H1 (cell line): ENCODE results near the gene ZNF593. TPM values are rescaled to one million over a fixed set of nuclear protein-coding genes. Genes with fewer than 3 reads are reported as not detected.

Experiments
- CTCF ChIA-PET: fragments of 300-600 bp; sonication (Branson Sonifier 250); formaldehyde crosslinking; loops from one replicate; lab custom pipeline; 2021; ENCODE audit not compliant: partially characterized antibody; lab: Charles Lee
- POLR2A ChIA-PET: fragments of 300-600 bp; sonication (Branson Sonifier 250); formaldehyde crosslinking; loops from one replicate; lab custom pipeline; 2021; ENCODE audit warnings: inconsistent platforms; ENCODE audit not compliant: partially characterized antibody; lab: Charles Lee
- DNase-seq, 2 experiments: peaks; one replicate each; pipeline versions ENCODE4 v3.0.0 to v3.0.0-alpha.2; 2010 to 2022; ENCODE audit warnings: low spot score in 2 of 2, low read depth in 1 of 2, mixed read lengths in 1 of 2
- FAIRE-seq: peaks from 2 replicates; lab custom pipeline; 2011; peaks lifted over from hg19 to GRCh38; lab: Jason Lieb, UNC
- H2AFZ ChIP-seq: 2 replicates; pipeline ENCODE4 v1.8.1; 2012; ENCODE audit warnings: low read length, inconsistent platforms
- H2AK5ac ChIP-seq: 2 replicates; pipeline ENCODE4 v1.6.1; 2013; ENCODE audit warnings: low read depth, low read length
- H2BK120ac ChIP-seq: replicated peaks from 2 replicates; pipeline ENCODE3; 2013; ENCODE audit warnings: low read depth, low read length, inconsistent platforms
- H2BK12ac ChIP-seq: 2 replicates; pipeline ENCODE4 v1.6.1; 2013; ENCODE audit warnings: low read depth, low read length
- H2BK15ac ChIP-seq: 2 replicates; pipeline ENCODE4 v1.6.1; 2013; ENCODE audit warnings: low read length
- H2BK20ac ChIP-seq: 2 replicates; pipeline ENCODE4 v1.6.1; 2013; ENCODE audit warnings: low read length
- H2BK5ac ChIP-seq: 2 replicates; pipeline ENCODE4 v1.6.1; 2013; ENCODE audit warnings: low read depth, low read length
- H3K14ac ChIP-seq: 2 replicates; pipeline ENCODE4 v1.6.1; 2013; ENCODE audit warnings: inconsistent platforms; ENCODE audit not compliant: insufficient read length
- H3K18ac ChIP-seq: 2 replicates; pipeline ENCODE4 v1.6.1; 2013; ENCODE audit warnings: low read length; ENCODE audit errors: extremely low read depth
- H3K23ac ChIP-seq: 2 replicates; pipeline ENCODE4 v1.6.1; 2013; ENCODE audit warnings: inconsistent platforms; ENCODE audit not compliant: insufficient read length
- H3K23me2 ChIP-seq: 2 replicates; pipeline ENCODE4 v1.6.1; 2013; ENCODE audit warnings: low read depth, low read length
- H3K27ac ChIP-seq: 2 replicates; pipeline ENCODE4 v1.6.1; 2011; ENCODE audit warnings: low read depth, low read length, inconsistent platforms
- H3K27me3 ChIP-seq, 4 experiments: replicated peaks in 1 of 4; 1 replicate in 1 of 4; 2 replicates in 3 of 4; pipeline versions ENCODE4 v1.6.1 to v1.8.1; 2011 to 2013; ENCODE audit warnings: low read length in 3 of 4, mild to moderate bottlenecking in 3 of 4, inconsistent platforms in 2 of 4, mixed read lengths in 2 of 4, moderate library complexity in 1 of 4; ENCODE audit not compliant: control insufficient read depth in 3 of 4, insufficient read depth in 3 of 4; ENCODE audit errors: extremely low read depth in 1 of 4
- H3K36me3 ChIP-seq, 4 experiments: 2 replicates each; pipeline versions ENCODE4 v1.6.1 to v1.8.1; 2011 to 2013; ENCODE audit warnings: mild to moderate bottlenecking in 4 of 4, low read length in 3 of 4, moderate library complexity in 2 of 4, control low read depth in 1 of 4, inconsistent platforms in 1 of 4; ENCODE audit not compliant: insufficient read depth in 4 of 4, control insufficient read depth in 2 of 4
- H3K4ac ChIP-seq: replicated peaks from 2 replicates; pipeline ENCODE3; 2013; ENCODE audit warnings: low read length, low read depth, mixed read lengths, inconsistent platforms; ENCODE audit not compliant: insufficient read length
- H3K4me1 ChIP-seq, 4 experiments: replicated peaks in 1 of 4; 1 replicate in 1 of 4; 2 replicates in 3 of 4; pipeline versions ENCODE4 v1.6.1 to v1.8.1; 2011 to 2013; ENCODE audit warnings: low read length in 3 of 4, inconsistent platforms in 2 of 4, mixed read lengths in 1 of 4; ENCODE audit not compliant: insufficient read depth in 4 of 4, control insufficient read depth in 3 of 4
- H3K4me2 ChIP-seq, 2 experiments: 2 replicates each; pipeline versions ENCODE4 v1.6.1 to v1.8.1; 2011 to 2013; ENCODE audit warnings: low read depth in 2 of 2, low read length in 2 of 2, control low read depth in 1 of 2, inconsistent platforms in 1 of 2, mild to moderate bottlenecking in 1 of 2; ENCODE audit not compliant: insufficient read depth in 1 of 2
- H3K4me3 ChIP-seq, 4 experiments: fragments of 200-600, 300-600 bp in 1 of 4; sonication (generic), shearing (Covaris generic), sonication (Bioruptor Twin) in 1 of 4; 2 replicates each; pipeline versions ENCODE4 v1.5.1 to v1.8.1; 2011 to 2016; ENCODE audit warnings: low read length in 4 of 4, low read depth in 3 of 4, control low read depth in 2 of 4, inconsistent platforms in 2 of 4, mild to moderate bottlenecking in 2 of 4, mixed read lengths in 1 of 4, moderate library complexity in 1 of 4; ENCODE audit not compliant: insufficient read depth in 2 of 4; ENCODE audit errors: extremely low read depth in 1 of 4
- H3K56ac ChIP-seq: replicated peaks from 2 replicates; pipeline ENCODE3; 2013; ENCODE audit warnings: low read depth, mild to moderate bottlenecking, mixed read lengths, low read length, inconsistent platforms; ENCODE audit not compliant: insufficient read length
- H3K79me1 ChIP-seq: 2 replicates; pipeline ENCODE4 v1.6.1; 2013; ENCODE audit warnings: low read depth, low read length, control low read depth
- H3K79me2 ChIP-seq, 2 experiments: 2 replicates each; pipeline versions ENCODE4 v1.6.1 to v1.8.1; 2012 to 2013; ENCODE audit warnings: low read length in 2 of 2, mild to moderate bottlenecking in 2 of 2, inconsistent platforms in 1 of 2; ENCODE audit not compliant: insufficient read depth in 2 of 2, control insufficient read depth in 1 of 2
- H3K9ac ChIP-seq, 4 experiments: replicated peaks in 1 of 4; 1 replicate in 1 of 4; 2 replicates in 3 of 4; pipeline versions ENCODE4 v1.6.1 to v1.8.1; 2011 to 2013; ENCODE audit warnings: low read depth in 3 of 4, low read length in 3 of 4, control low read depth in 2 of 4, mild to moderate bottlenecking in 2 of 4, moderate library complexity in 2 of 4, inconsistent platforms in 1 of 4; ENCODE audit errors: extremely low read depth in 1 of 4
- H3K9me3 ChIP-seq, 2 experiments: 2 replicates each; pipeline versions ENCODE4 v1.6.1 to v1.8.1; 2012 to 2013; ENCODE audit warnings: mild to moderate bottlenecking in 2 of 2, moderate library complexity in 2 of 2, control low read depth in 1 of 2, inconsistent platforms in 1 of 2, low read depth in 1 of 2, low read length in 1 of 2, mixed read lengths in 1 of 2; ENCODE audit not compliant: insufficient read depth in 2 of 2
- H4K20me1 ChIP-seq, 2 experiments: replicated peaks in 1 of 2; 2 replicates each; pipeline versions ENCODE3 to v1.8.1; 2011 to 2013; ENCODE audit warnings: inconsistent platforms in 2 of 2, low read length in 2 of 2, mild to moderate bottlenecking in 1 of 2; ENCODE audit not compliant: insufficient read depth in 2 of 2, control insufficient read depth in 1 of 2
- H4K5ac ChIP-seq: 2 replicates; pipeline ENCODE4 v1.6.1; 2013; ENCODE audit warnings: low read length, low read depth, mixed read lengths, inconsistent platforms; ENCODE audit not compliant: insufficient read length
- H4K8ac ChIP-seq: 2 replicates; pipeline ENCODE4 v1.8.0; 2013; ENCODE audit warnings: mild to moderate bottlenecking, moderate library complexity, low read length, inconsistent platforms; ENCODE audit not compliant: insufficient read depth; ENCODE audit errors: extremely low read depth
- H4K91ac ChIP-seq: replicated peaks from 2 replicates; pipeline ENCODE3; 2013; ENCODE audit warnings: low read length, mixed read lengths, inconsistent platforms; ENCODE audit not compliant: insufficient read length
- GABPA ChIP-seq: IDR thresholded peaks from 2 replicates; pipeline ENCODE4 v1.6.1; 2011; ENCODE audit warnings: mild to moderate bottlenecking, low read length, moderate library complexity, borderline replicate concordance; ENCODE audit not compliant: insufficient read depth
- SP2 ChIP-seq: IDR thresholded peaks from 2 replicates; pipeline ENCODE4 v1.6.1; 2012; ENCODE audit warnings: mild to moderate bottlenecking, low read length, inconsistent platforms
- SUZ12 ChIP-seq: fragments of 200-600 bp; sonication (generic); IDR thresholded peaks from 2 replicates; pipeline ENCODE4 v1.6.1; 2012; ENCODE audit warnings: mild to moderate bottlenecking, inconsistent platforms, low read length, moderate library complexity, mixed read lengths
- TAF1 ChIP-seq: IDR thresholded peaks from 2 replicates; pipeline ENCODE4 v1.6.1; 2011; ENCODE audit warnings: mild to moderate bottlenecking, low read depth, low read length
- TAF7 ChIP-seq: optimal IDR thresholded peaks from 2 replicates; pipeline ENCODE3; 2011; ENCODE audit warnings: low read depth, mild to moderate bottlenecking, inconsistent platforms, low read length, moderate library complexity, borderline replicate concordance
- ZNF274 ChIP-seq: IDR thresholded peaks from 2 replicates; pipeline ENCODE4 v1.7.0; 2012; ENCODE audit warnings: low read length, borderline replicate concordance; ENCODE audit errors: extremely low read depth
- WGBS, 2 experiments: shearing (Covaris generic) in 1 of 2; methylation state at CpG; one replicate each; pipeline versions ENCODE4 v1.1.6 to v1.1.7; 2013 to 2015; ENCODE audit warnings: low lambda C conversion rate in 2 of 2, mixed read lengths in 2 of 2, inconsistent platforms in 1 of 2, low coverage in 1 of 2, missing lambda C conversion rate in 1 of 2; ENCODE audit not compliant: insufficient replicate concordance in 2 of 2, insufficient coverage in 1 of 2, insufficient read length in 1 of 2; ENCODE audit errors: extremely low coverage in 1 of 2, missing lambda C conversion rate in 1 of 2; 5-methylcytosine and 5-hydroxymethylcytosine counted together
- polyA plus RNA-seq, 7 experiments: library from polyadenylated mRNA; depleted of rRNA in 3 of 7; stranded (reverse) in 5 of 7; unstranded in 2 of 7; fragments of >200 nt in 5 of 7; fragments of 200-250 nt in 2 of 7; gene quantifications; 1 replicate in 5 of 7; 2 replicates in 1 of 7; 4 replicates in 1 of 7; pipeline versions ENCODE4 v1.2.1 to v1.2.3, GENCODE V29; 2011 to 2013; ENCODE audit warnings: missing spikeins in 2 of 7, mixed read lengths in 2 of 7
- total RNA-seq: library from RNA; stranded (reverse); fragmentation: NEBNext Ultra II Directional; extraction: Animal tissue kit (Norgen Biotek cat#: 25700); gene quantifications from 2 replicates; pipeline ENCODE4 v1.2.1, GENCODE V29; 2021
- TF ChIP-seq, protein P1 (sequence below): IDR thresholded peaks from 2 replicates; pipeline ENCODE4 v1.6.1; 2012; ENCODE audit warnings: low read length, inconsistent platforms

The ZNF593 gene
- total and polyA plus RNA-seq, 2 of the 8 experiments (the other 6 are each of a cell fraction or from before 2014, with no cell fraction given): 38.2 to 68.0 TPM

DNA sequence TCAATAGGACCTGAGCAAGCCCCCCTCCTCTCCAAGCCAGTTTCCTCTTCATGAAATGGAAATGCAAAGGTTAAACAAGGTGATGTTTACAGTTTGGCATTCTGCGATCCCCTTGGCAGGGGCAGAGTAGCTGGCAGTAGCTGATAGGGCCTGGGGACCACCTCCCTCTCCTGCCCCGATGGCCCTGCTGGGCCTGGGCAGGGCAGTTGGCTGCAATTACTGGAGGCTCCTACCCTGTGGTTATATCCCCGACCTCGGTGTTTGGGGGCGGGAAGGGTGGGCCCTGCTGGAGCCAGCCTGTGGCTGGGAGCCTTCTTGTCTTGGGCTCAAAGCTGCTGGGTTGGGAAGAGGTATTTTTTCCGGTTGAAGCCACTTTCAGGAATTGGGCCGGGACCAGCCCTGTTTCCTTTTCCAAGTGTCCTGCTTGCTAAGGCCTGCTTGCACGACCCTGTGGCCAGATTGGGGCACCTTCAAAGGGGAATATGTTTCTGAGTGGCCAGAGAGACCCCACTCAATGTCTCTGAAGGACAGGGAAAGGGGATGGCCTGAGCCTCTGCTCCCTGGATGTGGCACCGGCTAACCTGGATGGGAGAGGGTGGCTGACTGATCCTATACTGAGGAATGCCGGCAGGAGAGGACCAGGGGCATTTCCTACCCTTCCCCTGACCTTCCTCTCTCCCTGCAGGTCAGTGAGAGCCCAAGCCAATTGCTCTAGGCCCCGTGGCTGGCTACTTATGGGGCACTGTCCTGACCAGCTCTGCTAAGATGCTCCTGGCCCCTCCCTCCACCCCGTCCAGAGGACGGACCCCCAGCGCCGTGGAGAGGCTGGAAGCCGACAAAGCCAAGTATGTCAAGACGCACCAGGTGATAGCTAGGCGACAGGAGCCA, 8.9 kb upstream of the ZNF593 start:
- Histone ChIP-seq H3K9me3 (no peaks in the 10 kb centered on the region), H3K9ac (peak overlapping the region in 2 of 4 experiments; percentile 14 to 66; a peak in 3 of 7 replicates), H2AK5ac (no peak overlapping the region), H2BK12ac (peak overlapping the region; percentile 84; the same call in 1 of the 2 replicates), H3K18ac (no peak overlapping the region; the same call in 1 of the 2 replicates), H2BK20ac (no peak overlapping the region), H3K36me3 (no peaks in the 10 kb centered on the region), H3K4ac (no peak overlapping the region), H3K79me1 (no peaks in the 10 kb centered on the region), H3K4me3 (peak overlapping the region; percentile 11 to 66 (median 48); a peak in 7 of 8 replicates), H4K91ac (peak overlapping the region; percentile 47), H3K14ac (no peak overlapping the region), H3K27ac (no peak overlapping the region), H3K4me2 (peak overlapping the region; percentile 44 to 95), H4K20me1 (peaks cover 8 to 11% of the 10 kb centered on the region in 2 experiments), H4K5ac (no peak overlapping the region), H3K23ac (no peak overlapping the region), H3K56ac (no peak overlapping the region), H3K27me3 (peaks cover 43 to 86% (median 79%) of the 10 kb centered on the region in 4 experiments), H3K79me2 (no peaks in the 10 kb centered on the region), H2BK5ac (no peak overlapping the region), H2BK120ac (no peak overlapping the region), H2AFZ (peak overlapping the region; percentile 60; the same call in 1 of the 2 replicates), H4K8ac (peak overlapping the region; percentile 74), H3K23me2 (peaks cover 11% of the 10 kb centered on the region; the same call in 1 of the 2 replicates), H3K4me1 (peaks cover 17 to 53% (median 28%) of the 10 kb centered on the region in 4 experiments), H2BK15ac (peak overlapping the region; percentile 72; the same call in 1 of the 2 replicates)
- WGBS, 2 experiments: 40% methylated on average over 17 of the region's 18 CpGs; no CpG with 5 or more reads in 1 of the 2 experiments
- POLR2A ChIA-PET: interaction anchor here (0.7 to 2.4 kb wide), 3 partner anchors 9 to 65 kb away, joined by 3 to 5 read pairs (median 3); partner anchors contain the start of gene ZNF593
- FAIRE-seq (no peak), DNase-seq (no peak)
- CTCF ChIA-PET: interaction anchor here (1.4 to 4.0 kb wide), 3 partner anchors 9 to 125 kb away, joined by 3 to 18 read pairs (median 4); partner anchors contain the start of genes C1orf232 and ZNF593
- TF ChIP-seq, protein P1, sequence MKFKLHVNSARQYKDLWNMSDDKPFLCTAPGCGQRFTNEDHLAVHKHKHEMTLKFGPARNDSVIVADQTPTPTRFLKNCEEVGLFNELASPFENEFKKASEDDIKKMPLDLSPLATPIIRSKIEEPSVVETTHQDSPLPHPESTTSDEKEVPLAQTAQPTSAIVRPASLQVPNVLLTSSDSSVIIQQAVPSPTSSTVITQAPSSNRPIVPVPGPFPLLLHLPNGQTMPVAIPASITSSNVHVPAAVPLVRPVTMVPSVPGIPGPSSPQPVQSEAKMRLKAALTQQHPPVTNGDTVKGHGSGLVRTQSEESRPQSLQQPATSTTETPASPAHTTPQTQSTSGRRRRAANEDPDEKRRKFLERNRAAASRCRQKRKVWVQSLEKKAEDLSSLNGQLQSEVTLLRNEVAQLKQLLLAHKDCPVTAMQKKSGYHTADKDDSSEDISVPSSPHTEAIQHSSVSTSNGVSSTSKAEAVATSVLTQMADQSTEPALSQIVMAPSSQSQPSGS: no peak
- TF ChIP-seq SP2: no peak
- no peak for TF ChIP-seq GABPA
- TF ChIP-seq ZNF274: no peak
- TF ChIP-seq SUZ12: no peak
- no peak for TF ChIP-seq TAF1
- no peak for TF ChIP-seq TAF7
